Measurements from ENCODE around the gene EEPD1.
A peak's percentile ranks its signal among the peaks of the same experiment; 100 is the strongest.

The EEPD1 gene

GRCh38 chr7:36283181-36283580 is 130.1 kb downstream of the EEPD1 start:
- peak; percentile 51 for DNase-seq

GRCh38 chr7:36283711-36284130 is 130.7 kb downstream of the EEPD1 start:
- DNase-seq = peak; percentile 41

GRCh38 chr7:36284456-36285090 is 131.5 kb downstream of the EEPD1 start:
- no peak for DNase-seq

GRCh38 chr7:36285276-36285675 is 132.2 kb downstream of the EEPD1 start:
- DNase-seq = no peak

- DNase-seq = peak; percentile 59
These were observed 133.2 kb downstream of the EEPD1 start for GRCh38 chr7:36286226-36286625.

GRCh38 chr7:36286688-36287087 is 133.6 kb downstream of the EEPD1 start:
- DNase-seq = no peak

GRCh38 chr7:36287371-36288241 is 134.6 kb downstream of the EEPD1 start:
- peak; percentile 59 for DNase-seq

GRCh38 chr7:36288501-36288900 is 135.4 kb downstream of the EEPD1 start:
- no peak for DNase-seq

GRCh38 chr7:36289833-36290661 is 137.0 kb downstream of the EEPD1 start:
- no peak for DNase-seq

- peak; percentile 88 for DNase-seq
These were observed 138.6 kb downstream of the EEPD1 start for GRCh38 chr7:36291387-36292316.

- DNase-seq = no peak
These were observed 142.0 kb downstream of the EEPD1 start for GRCh38 chr7:36295090-36295489.

- DNase-seq = no peak
These were observed 143.2 kb downstream of the EEPD1 start for GRCh38 chr7:36296284-36296683.

- DNase-seq = no peak
These were observed 144.4 kb downstream of the EEPD1 start for GRCh38 chr7:36297364-36298009.

- no peak for DNase-seq
These were observed 145.1 kb downstream of the EEPD1 start for GRCh38 chr7:36298106-36298505.

GRCh38 chr7:36299223-36299774 is 146.2 kb downstream of the EEPD1 start:
- no peak for DNase-seq

GRCh38 chr7:36299823-36300341 is 146.8 kb downstream of the EEPD1 start:
- no peak for DNase-seq

GRCh38 chr7:36300696-36301350 is 147.8 kb downstream of the EEPD1 start:
- DNase-seq = no peak

- no peak for DNase-seq
These were observed 149.1 kb downstream of the EEPD1 start for GRCh38 chr7:36301914-36302771.
